ENCODE data around the gene CLEC2A.
"Not testable (repeated sequence)": the region's sequence is repeated elsewhere in the genome, so short reads cannot be mapped to it uniquely, and the experiment has no call there.

CLEC2A gene, protein sequence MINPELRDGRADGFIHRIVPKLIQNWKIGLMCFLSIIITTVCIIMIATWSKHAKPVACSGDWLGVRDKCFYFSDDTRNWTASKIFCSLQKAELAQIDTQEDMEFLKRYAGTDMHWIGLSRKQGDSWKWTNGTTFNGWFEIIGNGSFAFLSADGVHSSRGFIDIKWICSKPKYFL

DNA sequence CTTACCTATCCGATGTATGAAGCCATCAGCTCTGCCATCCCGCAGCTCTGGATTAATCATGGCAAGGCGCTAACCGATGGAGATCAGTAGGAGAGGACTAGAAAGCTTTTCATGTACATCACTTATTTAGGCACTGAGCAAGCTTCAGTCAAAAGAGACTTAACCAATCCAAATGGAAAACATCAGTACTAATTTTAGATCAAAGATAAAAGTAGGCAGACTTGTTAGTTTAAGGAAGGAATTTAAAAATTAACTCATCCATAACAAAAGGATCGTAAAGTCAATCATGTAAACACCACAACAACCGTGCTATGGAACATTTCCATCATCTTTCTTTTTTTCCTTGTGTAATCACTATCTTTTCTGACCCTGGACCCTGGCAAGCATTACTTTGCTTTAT, at the start of gene CLEC2A:
Gene CLEC2A (minus strand): TSS at position 101 of the 400 bp plus-strand sequence. CDS start 41 bp downstream, at position 60.
- DNase-seq (ENCODE audit: low read depth): no peak

DNA sequence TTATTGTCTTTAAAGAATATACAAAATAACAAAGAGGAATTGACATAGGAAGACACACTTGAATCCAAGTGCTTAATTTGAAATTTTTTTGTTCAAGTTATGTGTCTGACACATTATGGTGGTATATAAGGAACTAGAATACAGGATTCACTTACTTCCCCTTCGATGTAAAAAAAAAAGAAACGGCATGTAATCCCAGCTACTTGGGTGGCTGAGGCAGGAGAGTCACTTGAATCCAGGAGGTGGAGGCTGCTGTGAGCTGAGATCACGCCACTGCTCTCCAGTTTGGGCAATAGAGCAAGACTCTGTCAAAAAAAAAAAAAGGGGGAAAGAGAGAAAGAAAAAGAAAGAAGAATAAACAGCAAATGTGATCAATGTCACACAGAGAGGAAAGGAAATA, 48.0 kb upstream of the CLEC2A start:
- no peak for DNase-seq (ENCODE audit: low read depth)

DNA sequence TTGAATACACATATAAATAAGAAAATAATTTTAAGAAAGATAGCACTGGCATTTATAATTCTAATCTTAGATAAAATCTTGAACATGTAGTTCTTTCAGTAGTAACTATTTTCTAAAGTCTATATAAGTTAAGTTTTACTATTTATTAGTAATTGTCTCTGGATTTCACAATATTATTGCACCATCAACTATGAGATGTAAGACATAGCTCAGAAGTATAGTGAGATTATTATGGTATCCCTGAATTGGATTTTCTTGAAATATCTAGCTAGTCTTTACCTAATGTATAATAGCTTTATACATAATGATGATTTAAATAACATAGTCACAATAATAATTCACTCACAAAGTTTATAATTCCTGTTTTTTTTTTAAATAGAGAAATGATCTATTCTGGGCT, 45.7 kb upstream of the CLEC2A start:
- DNase-seq (ENCODE audit: low read depth): no peak

DNA sequence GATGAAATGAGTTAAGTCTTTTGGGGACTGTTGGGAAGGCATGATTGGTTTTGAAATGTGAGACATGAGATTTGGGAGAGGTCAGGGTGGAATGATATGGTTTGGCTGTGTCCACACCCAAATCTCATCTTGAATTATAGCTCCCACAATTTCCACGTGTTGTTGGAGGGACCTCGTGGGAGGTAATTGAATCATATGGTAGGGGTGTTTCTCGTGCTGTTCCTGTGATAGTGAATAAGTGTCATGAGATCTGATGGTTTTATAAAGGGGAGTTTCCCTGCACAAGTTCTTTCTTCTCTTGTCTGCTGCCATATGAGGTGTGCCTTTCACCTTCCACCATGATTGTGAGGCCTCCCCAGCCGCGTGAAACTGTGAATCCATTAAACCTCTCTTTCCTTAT, 44.5 kb upstream of the CLEC2A start:
- not testable (repeated sequence) for DNase-seq (ENCODE audit: low read depth)

DNA sequence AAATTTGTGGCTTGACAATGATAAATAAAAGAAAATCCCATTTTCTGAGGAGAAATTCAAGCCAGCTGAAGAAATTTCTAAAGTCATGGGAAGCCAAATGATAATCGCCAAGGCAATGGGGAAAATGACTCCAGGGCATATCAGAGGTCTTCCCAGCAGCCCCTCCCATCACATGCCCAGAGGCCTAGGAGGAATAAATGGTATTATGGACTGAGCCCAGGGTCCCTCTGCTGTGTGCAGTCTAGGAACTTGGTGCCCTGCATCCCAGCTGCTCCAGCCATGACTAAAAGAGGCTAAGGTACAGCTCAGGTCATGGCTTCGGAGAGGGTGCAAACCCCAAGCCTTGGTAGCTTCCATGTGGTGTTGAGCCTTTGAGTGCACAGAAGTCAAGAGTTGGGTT, 43.4 kb upstream of the CLEC2A start:
- no peak for DNase-seq (ENCODE audit: low read depth)

DNA sequence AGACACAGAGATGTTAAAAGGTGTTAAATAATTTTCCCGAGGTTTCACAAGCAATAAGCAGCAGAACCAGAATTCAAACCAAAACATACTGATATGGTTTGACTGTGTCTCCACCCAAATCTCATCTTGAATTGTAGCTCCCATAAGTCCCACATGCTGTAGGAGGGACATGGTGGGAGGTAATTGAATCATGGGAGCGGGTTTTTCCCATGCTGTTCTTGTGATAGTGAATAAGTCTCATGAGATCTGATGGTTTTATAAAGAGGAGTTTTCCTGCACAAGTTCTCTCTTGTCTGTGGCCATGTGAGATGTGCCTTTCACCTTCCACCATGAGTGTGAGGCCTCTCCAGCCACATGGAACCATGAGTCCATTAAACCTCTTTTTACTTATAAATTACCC, 42.6 kb upstream of the CLEC2A start:
- not testable (repeated sequence) for DNase-seq (ENCODE audit: low read depth)

DNA sequence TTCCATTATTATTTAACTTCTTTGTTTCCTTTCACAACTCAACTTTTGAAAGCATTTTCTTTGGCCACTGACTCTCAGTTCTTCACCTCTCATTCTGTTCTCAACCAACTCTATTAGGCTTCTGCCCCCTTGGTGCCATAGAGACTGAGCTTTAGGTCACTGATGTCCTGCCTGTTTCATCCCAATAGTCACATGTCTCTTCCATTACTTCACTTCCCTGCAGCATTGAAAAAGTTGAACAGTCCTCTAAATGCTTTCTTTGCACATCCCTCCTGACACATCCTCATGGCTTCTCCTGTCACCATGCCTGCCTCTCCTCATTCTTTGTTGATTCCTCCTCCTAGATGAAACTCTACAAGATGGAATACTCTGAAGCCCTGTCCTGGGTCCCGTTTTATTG, 41.8 kb upstream of the CLEC2A start:
- DNase-seq (ENCODE audit: low read depth): no peak

DNA sequence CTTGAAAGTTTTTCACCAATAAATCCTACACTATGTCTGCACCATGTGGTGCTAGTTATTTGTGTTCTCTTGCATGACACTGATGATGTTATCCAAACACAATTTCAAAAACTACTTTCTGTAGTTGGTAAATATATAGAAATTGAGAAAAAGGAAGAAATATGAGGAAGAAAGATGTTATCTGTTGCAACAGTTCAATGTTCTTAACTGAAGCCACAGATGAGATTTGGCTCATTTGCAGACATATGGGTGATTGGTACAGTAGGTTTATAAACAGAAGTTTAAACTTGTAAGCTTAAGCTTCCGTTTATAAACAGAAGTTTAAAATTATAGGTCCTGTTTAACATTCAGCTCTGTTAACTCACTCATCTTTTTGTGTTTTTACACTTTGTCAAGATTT, 39.0 kb upstream of the CLEC2A start, which contains the start of gene CLEC12A:
Gene CLEC12A (plus strand): TSS at position 229 of the 400 bp plus-strand sequence. CDS start 188 bp downstream, outside the sequence.
- DNase-seq (ENCODE audit: low read depth): no peak

DNA sequence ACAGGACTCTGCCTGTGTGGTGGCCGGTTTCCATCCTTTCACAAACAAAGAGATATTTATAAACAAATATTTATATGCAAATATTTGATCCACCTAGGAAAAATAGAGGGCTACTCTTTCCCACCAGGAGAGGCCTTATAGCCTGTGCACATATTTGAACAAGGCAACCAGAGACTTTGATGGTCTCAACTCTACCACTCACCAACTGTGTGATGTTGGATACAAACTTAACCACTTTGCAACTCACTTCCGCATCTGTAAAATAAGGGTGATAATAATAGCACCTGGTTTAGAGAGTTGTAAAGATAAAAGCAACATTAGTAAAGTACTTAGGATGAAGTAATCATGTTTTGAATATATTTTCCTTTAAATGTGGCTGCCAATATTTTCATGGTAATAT, 37.5 kb upstream of the CLEC2A start:
- DNase-seq (ENCODE audit: low read depth): no peak

DNA sequence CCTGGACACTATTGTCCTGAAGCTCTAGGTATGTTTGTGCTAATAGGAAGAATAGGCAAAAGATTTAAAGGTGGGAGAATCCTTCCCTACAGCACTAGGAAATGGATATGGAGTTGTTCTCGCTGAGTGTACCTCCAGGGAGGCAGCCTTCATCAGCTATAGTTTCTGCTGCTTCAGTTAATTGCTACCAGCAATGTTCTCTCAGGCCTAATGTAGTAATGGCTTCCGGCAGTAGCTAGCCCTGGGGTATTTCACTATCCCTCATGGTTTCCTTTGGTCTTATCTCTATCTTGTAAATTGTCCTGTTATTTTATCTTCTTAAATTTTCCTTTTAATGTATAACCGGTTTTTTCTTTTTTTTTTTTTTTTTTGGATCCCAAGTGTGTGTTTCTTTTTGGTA, 29.7 kb upstream of the CLEC2A start:
- DNase-seq (ENCODE audit: low read depth): no peak

DNA sequence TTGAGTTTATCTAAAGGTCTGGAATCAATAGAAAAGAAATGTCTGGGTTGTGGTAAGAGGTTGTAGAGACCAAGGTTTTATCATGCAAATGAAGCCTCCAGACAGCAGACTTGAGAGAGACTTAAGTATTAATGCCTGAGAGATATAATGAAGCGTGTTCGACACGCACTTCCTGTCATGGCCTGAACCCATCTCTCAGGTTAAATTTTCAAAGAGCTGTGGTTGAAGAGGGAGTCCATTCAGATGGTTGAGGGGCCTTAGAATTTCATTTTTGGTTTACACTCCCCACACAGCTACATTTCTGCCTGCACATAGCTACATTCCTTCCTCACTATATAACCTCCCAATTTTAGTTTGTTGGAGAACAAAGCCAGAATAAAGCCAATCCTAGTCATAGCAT, 28.9 kb upstream of the CLEC2A start:
- no peak for DNase-seq (ENCODE audit: low read depth)

DNA sequence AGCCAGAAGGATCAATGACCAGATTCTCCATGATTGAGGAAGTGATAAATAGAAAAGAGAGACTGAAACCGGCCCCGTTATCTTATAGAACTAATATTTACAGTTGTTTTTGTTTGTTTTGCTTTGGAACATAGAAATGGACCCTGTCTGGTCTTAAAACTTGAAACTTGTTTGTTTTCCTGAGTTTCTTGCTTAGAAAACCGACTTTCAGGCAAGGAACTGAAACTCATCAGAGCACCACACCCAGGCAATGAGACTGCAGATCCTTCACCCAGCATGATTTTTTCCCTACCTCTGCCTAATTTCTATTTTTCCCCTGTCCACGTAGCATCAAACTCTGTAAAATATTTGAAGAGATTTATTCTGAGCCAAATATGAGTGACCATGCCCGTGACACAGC, 28.4 kb upstream of the CLEC2A start:
- DNase-seq (ENCODE audit: low read depth): no peak

DNA sequence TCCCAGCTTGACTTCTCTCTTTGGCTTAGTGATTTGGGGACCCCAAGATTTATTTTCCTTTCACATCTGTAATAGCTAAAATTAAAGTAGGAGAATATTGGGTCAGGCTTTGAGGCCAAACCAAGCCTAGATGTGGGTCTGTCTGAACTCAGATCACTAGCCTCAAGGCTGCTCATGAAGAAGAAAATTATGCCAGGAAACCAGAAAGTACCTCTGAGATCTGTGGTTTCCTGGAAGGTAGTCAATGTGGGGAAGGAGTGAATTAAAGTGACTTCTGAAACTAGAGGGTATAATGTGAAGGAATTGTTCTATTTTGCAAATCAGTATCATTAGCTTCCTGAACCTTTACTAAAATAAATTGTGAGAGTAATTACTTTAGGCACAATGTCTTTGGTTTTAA, 25.7 kb upstream of the CLEC2A start:
- no peak for DNase-seq (ENCODE audit: low read depth)

DNA sequence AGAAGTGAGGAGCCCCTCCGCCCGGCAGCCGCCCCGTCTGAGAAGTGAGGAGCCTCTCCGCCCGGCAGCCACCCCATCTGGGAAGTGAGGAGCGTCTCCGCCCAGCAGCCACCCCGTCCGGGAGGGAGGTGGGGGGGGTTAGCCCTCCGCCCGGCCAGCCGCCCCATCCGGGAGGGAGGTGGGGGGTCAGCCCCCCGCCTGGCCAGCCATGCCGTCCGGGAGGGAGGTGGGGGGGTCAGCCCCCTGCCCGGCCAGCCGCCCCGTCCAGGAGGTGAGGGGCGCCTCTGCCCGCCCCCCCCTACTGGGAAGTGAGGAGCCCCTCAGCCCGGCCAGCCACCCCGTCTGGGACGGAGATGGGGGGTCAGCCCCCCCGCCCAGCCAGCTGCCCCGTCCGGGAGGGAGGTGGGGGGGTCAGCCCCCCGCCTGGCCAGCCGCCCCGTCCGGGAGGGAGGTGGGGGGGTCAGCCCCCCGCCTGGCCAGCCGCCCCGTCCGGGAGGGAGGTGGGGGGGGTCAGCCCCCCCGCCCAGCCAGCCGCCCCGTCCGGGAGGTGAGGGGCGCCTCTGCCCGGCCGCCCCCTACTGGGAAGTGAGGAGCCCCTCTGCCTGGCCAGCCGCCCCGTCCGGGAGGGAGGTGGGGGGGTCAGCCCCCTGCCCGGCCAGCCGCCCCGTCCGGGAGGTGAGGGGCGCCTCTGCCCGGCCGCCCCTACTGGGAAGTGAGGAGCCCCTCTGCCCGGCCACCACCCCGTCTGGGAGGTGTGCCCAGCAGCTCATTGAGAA, 21.0 kb upstream of the CLEC2A start:
- DNase-seq (ENCODE audit: low read depth): not testable (repeated sequence)

DNA sequence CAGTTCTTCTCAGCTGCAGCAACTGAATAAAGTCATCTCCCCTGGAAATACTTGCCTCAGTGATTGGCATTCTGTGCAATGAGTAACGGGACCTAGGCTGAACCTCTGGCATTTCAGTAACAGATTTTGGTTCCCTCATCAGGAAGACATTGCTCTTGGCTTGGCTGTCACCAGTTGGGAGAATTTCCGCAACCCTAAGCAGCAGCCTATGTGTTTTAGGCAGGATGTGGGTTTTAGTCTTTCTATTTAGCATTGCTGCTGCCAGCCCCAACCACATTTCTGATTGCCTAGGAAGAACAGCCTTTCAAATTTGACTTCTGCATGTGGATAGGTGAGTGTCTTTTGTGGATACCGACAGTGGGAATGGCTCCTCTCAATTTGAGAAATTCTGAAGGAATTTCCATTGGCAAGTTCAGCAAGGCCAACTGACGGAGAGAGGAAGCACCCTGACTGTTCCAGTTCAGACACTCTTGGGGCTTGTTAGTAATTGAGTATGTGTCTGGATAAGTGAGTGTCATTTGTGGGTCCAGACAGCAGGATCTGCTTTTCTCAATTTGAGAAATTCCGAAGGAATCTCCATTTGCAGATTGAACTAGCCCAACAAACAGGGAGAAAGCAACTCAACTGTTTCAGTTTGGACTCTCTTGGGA, 19.0 kb upstream of the CLEC2A start:
- no peak for DNase-seq (ENCODE audit: low read depth)

DNA sequence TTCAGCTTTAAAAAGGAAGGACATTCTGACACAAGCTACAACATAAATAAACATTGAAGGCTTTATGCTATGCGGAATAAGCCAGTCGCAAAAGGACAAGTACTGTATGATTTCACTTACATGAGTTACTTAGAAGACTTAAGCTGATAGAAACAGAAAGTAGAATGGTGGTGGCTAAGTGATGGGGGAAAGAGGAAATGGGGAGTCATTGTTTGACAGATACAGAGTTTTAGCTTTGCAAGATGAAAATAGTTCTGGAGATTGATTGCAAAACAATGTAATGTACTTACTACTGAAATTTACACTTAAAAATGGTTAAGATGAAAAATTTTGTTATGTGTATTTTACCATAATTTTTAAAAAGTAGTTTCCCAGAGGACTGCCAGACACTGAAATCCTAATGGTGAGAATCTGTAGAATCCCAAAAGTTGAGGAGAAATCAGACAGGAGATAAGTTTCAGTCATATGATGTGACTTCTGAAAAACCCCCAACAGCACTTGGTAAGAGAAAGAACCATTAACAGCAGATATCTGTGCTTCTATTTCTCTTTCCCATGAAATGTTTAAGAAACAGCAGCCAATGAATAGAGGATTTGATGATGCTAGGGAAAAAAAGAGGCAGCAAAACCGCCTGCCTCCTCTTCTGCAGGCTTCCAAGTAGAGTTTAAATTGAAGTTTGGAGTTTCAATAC, 16.6 kb upstream of the CLEC2A start:
- DNase-seq (ENCODE audit: low read depth): no peak

DNA sequence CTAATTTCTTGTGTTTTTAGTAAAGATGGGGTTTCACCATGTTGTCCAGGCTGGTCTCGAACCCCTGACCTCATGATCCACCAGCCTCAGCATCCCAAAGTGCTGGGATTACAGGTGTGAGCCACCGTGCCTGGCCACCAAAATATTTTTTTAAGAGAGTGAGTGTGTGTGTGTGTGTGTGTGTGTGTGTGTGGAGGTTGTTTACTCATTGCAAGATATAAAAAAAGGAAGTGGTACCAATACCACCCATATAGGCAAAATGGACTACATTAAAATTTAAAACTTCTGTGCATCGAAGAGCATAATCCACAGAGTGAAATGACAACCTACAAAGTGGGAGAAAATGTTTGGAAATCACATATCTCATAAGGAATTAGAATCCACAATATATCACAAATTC, 15.5 kb upstream of the CLEC2A start:
- no peak for DNase-seq (ENCODE audit: low read depth)

DNA sequence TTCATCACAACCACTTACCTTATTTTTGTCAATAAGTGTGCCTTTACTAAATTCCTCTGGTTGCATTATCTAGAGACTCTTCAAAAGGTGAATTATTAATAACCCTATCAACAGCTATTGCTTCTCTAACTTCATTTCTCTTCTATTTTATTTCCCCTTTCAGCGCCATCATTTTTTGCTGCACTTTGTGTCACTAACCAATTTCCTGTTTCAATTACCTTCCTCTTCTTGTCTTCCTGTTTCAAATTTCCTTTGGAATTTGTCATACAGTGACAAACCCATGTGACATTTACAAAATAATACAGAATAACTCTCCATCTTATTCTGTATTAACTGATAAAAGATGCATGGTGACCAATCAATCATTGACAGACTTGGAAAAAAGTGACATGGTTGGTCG, 12.2 kb upstream of the CLEC2A start:
- DNase-seq (ENCODE audit: low read depth): no peak

DNA sequence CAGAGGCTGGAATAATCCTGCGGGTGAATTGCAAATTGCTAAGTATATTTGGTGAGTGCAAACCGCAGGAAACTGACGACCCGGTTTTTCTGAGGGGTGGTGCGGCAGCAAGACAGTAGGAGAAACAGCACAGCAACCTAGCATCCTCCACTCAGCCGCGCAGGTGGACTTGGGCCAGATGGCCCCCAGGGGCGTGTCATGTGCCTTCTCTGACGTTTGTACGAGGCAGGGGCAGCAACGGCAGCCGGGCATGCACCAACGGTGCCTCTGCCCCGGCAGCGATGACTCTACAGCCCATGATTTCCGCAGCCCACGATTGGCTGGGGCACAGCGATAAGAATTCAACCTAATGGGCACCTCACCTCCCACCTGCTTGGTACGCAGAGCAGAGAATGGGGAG, 11.1 kb upstream of the CLEC2A start:
- DNase-seq (ENCODE audit: low read depth): no peak

DNA sequence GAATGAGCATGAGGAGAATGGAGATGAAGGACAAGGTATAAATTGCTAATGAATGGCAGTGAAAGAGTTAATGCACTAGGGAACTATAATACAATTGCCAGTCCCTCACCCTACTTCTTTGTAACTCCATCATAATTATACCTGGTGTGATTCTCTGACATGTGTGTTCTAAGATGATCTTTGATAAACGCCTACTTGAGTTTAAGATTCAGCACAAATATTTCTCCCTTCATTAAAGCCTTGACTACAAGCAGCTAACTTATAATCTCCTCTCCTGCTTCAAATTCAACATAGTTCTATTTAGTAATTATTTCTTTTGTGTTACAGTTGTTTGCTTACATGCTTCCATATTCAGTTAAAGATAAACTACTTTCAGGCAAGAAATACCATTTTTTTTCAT, 9.7 kb upstream of the CLEC2A start:
- DNase-seq (ENCODE audit: low read depth): no peak

DNA sequence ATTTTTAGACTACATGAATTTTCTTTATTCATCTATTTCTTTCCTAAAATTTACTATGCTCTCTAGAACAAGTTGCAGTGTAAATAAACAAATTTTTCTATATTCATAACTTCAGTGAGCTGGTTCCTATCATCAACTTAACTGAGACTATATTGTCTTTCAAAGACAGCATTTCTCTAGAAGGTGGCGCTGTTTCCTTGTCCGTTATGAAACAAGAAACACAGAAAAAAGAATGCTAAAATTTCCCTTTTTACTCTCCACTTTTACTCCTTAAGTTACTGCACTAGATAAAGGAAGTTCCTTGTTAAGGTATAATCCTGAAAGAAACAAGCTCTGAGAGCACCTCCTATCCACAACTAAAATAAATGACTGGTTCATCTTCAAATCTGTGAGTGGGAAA, 8.2 kb upstream of the CLEC2A start:
- no peak for DNase-seq (ENCODE audit: low read depth)

DNA sequence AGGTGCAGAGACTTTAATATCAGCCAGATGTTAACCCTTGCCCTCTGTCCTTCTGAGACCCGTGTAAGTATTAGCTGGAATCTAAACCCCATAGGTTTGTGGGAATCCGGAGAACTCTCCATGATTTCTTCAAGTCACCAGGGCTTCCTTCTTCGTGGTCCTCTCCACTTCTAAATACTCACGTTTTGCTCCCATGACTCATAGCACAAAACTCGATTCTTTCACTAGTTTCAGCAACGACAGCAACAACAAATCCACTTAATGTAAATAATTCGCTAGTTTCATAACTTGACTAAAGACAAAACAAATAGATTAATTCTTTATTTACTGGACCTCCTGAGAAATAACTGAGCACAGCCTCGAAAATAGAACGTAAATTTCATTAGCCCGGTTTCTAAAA, 4.4 kb upstream of the CLEC2A start:
- DNase-seq (ENCODE audit: low read depth): no peak

DNA sequence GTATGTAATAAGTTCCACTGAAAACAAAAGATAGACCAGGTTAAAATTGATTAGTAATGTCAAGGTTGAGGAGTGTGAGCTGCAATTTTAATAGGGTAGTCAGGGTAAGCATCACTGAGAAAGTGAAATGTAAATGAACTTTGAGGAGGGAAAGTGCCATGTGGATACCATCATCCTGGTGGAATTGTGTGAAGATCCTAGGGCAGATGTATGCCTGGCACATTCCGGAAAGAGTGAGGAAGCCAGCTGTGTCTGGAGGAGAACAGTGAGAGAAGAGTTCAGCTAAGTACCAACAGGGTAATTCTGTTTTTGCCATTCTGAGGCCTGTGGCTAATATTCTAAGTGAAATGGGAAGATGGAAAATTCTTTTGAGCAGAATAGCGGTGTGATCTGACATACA, 2.9 kb upstream of the CLEC2A start:
- DNase-seq (ENCODE audit: low read depth): no peak
